Hepatocyte (in vitro differentiated cells): ENCODE measurements around the gene CDK2AP2.

ENCODE experiments used
- EZH2 ChIP-seq: fragments of 200-600 bp; sonication (generic); IDR thresholded peaks from 2 replicates; pipeline ENCODE4 v1.6.1; 2016; ENCODE audit warnings: antibody characterized with exemption, mild to moderate bottlenecking, borderline replicate concordance
- TF ChIP-seq, protein P1 (sequence below): fragments of 200-600 bp; sonication (generic); IDR thresholded peaks from 2 replicates; pipeline ENCODE4 v1.5.1; 2016; ENCODE audit warnings: antibody characterized with exemption, mild to moderate bottlenecking; ENCODE audit not compliant: poor library complexity

DNA sequence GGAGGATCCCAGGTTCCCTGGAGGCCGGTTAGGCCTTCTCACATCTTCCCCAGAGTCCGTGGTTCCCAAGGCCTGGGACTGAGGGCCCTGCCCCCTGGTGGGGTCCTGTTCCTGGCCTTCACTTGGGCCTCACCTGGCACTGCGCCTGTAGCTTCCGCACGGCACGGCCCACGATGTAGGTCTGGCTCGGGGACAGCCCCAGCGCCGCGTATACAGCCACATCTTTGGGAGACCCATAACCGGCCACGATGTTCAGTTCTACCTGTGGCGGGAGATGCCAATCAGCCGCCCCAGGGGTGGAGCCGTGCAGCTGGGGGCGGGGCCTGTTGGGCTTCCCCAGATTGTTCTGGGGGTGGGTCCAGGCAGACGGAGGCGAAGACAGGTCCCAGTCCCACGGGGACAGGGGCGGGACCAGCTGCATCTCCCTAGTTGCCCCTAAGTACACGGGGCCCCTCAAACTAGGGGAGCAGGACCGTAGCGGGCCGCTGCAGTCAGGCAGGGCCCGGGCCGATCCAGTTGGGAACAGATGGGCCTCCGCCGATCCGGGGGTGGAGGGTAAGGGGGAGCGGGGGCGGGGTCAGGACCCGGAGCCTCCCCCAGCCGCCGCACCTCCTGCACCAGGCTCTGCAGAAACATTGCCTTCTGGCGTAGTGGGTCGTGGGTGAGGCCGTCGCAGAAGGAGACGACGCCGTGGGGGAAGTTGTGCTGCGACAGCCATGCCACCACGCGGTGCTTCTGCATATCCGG, 15.0 kb downstream of the CDK2AP2 start:
- TF ChIP-seq, protein P1, sequence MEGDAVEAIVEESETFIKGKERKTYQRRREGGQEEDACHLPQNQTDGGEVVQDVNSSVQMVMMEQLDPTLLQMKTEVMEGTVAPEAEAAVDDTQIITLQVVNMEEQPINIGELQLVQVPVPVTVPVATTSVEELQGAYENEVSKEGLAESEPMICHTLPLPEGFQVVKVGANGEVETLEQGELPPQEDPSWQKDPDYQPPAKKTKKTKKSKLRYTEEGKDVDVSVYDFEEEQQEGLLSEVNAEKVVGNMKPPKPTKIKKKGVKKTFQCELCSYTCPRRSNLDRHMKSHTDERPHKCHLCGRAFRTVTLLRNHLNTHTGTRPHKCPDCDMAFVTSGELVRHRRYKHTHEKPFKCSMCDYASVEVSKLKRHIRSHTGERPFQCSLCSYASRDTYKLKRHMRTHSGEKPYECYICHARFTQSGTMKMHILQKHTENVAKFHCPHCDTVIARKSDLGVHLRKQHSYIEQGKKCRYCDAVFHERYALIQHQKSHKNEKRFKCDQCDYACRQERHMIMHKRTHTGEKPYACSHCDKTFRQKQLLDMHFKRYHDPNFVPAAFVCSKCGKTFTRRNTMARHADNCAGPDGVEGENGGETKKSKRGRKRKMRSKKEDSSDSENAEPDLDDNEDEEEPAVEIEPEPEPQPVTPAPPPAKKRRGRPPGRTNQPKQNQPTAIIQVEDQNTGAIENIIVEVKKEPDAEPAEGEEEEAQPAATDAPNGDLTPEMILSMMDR = no peak
- no peak for TF ChIP-seq EZH2
